ENCODE measurements around the gene COMMD10.

DNA sequence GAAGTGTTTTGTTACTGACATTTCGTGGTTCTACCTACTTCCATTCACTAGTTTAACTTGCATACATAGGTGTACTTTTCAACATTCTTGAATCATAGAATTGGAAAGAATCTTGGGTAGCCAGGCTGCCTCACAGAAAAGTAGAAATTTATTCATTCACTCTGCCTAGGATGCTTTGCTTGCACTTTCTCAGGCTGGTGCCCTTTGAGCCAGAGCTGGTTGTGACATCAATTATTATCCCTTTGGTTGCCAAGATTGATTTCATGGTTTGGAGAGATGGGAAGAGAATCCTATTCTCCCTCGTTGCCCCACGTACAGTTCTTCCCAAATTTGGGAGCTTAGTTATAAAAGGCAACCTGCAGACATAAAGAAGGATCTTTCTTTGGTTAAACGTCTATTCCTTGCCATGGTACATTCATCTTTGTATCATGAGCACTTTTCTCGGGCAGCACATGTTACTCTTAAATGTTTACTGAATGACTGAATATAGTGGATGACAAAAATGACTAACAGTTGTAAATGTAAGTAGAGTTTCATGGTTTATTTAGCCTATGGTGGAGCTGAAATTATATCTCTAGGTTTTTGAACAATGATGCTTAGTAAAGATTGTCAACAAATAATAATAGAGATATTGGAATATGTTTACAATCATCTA lies 195.5 kb downstream of the COMMD10 start:
- TF ChIP-seq, protein P1, sequence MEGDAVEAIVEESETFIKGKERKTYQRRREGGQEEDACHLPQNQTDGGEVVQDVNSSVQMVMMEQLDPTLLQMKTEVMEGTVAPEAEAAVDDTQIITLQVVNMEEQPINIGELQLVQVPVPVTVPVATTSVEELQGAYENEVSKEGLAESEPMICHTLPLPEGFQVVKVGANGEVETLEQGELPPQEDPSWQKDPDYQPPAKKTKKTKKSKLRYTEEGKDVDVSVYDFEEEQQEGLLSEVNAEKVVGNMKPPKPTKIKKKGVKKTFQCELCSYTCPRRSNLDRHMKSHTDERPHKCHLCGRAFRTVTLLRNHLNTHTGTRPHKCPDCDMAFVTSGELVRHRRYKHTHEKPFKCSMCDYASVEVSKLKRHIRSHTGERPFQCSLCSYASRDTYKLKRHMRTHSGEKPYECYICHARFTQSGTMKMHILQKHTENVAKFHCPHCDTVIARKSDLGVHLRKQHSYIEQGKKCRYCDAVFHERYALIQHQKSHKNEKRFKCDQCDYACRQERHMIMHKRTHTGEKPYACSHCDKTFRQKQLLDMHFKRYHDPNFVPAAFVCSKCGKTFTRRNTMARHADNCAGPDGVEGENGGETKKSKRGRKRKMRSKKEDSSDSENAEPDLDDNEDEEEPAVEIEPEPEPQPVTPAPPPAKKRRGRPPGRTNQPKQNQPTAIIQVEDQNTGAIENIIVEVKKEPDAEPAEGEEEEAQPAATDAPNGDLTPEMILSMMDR (IDR thresholded peaks at IDR 0.05) = no peak
- no peak for TF ChIP-seq POLR2A (IDR thresholded peaks at IDR 0.05)
